Calu3 (cell line): ENCODE data around the gene RPRD1B. TPM values are rescaled to one million over a fixed set of nuclear protein-coding genes. Genes with fewer than 3 reads are reported as not detected.

Experiments
- BruUV-seq: library from RNA; stranded (reverse); fragments of 400-500 nt; replicated peaks from 2 replicates; lab custom pipeline; 2021; lab: Mats Ljungman, UMichigan
- CTCF ChIA-PET: fragments of 300-600 bp; sonication (Branson Sonifier 250); formaldehyde crosslinking; loops from one replicate; lab custom pipeline; 2022; ENCODE audit warnings: antibody characterized with exemption; lab: Charles Lee
- DNase-seq: peaks from one replicate; pipeline ENCODE4 v3.0.0; 2022
- H3K27ac Mint-ChIP-seq: one replicate; pipeline ENCODE4 v1.8.0; 2022; ENCODE audit warnings: mixed read lengths; ENCODE audit not compliant: unreplicated experiment
- H3K27me3 Mint-ChIP-seq: one replicate; pipeline ENCODE4 v1.8.0; 2022; ENCODE audit warnings: mixed read lengths; ENCODE audit not compliant: unreplicated experiment
- H3K36me3 Mint-ChIP-seq: one replicate; pipeline ENCODE4 v1.8.0; 2022; ENCODE audit warnings: mild to moderate bottlenecking, moderate library complexity, mixed read lengths; ENCODE audit not compliant: insufficient read depth, unreplicated experiment
- H3K4me1 Mint-ChIP-seq: one replicate; pipeline ENCODE4 v1.8.0; 2022; ENCODE audit warnings: mild to moderate bottlenecking, low read depth, mixed read lengths; ENCODE audit not compliant: unreplicated experiment
- H3K4me3 Mint-ChIP-seq: one replicate; pipeline ENCODE4 v1.8.0; 2022; ENCODE audit warnings: mild to moderate bottlenecking, low read depth, moderate library complexity, mixed read lengths; ENCODE audit not compliant: unreplicated experiment
- H3K9me3 Mint-ChIP-seq: one replicate; pipeline ENCODE4 v1.8.0; 2022; ENCODE audit warnings: low read depth, mixed read lengths; ENCODE audit not compliant: unreplicated experiment
- CTCF ChIP-seq: fragments of 200-600 bp; IDR thresholded peaks from one replicate; pipeline ENCODE4 v1.8.0; 2022; ENCODE audit warnings: antibody characterized with exemption; ENCODE audit not compliant: unreplicated experiment
- intact Hi-C: fragments of 100-400 bp; cut with micrococcal nuclease; formaldehyde crosslinking; loops from one replicate; pipeline ENCODE4 v1.10.0; 2022; ENCODE audit not compliant: unreplicated experiment
- total RNA-seq: library from RNA; stranded (reverse); gene quantifications from 2 replicates; pipeline ENCODE4 v1.2.3, GENCODE V29; 2022

RPRD1B gene
- total RNA-seq, 1 experiment from 2014 or later, result 53.5 TPM

GRCh38 chr20:38052870-38053269 is 19.3 kb downstream of the RPRD1B start:
- peaks cover 15% of the 10 kb centered on the region for H3K4me1 Mint-ChIP-seq
- H3K4me3 Mint-ChIP-seq, result no peak overlapping the region
- BruUV-seq, result no TSS peak
- H3K36me3 Mint-ChIP-seq, result peaks cover 12% of the 10 kb centered on the region
- DNase-seq, result no peak
- H3K27me3 Mint-ChIP-seq, result no peaks in the 10 kb centered on the region
- CTCF ChIA-PET, result interaction anchor here (0.7 to 1.9 kb wide), 2 partner anchors 21 to 168 kb away, joined by 3 to 6 read pairs; no protein-coding TSS in a partner anchor
- no peak overlapping the region for H3K27ac Mint-ChIP-seq
- no peaks in the 10 kb centered on the region for H3K9me3 Mint-ChIP-seq
- intact Hi-C loops, result loop anchor here (5.0 kb wide), 1 partner anchor 254 kb away; no protein-coding TSS in a partner anchor
- TF ChIP-seq CTCF, result no peak

DNA sequence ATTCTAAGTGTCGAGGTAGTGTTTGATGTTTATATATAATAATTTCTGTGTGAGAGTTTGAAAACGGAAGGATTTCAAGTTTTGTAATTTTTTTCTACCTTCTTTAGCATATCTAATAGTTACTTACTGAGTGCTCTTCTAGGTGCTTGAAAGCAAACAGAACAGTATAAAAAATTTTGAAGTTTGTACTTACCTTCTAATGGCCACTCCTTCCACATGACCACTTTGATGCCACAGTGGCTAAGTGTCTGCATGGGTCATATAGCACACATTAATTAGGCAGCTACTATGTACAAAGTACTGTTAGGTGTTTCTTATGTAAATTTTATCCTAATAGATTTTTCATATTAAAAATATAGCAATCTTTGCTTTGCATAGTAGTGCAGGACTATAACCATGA is 21.1 kb downstream of the RPRD1B start:
- peaks cover 11% of the 10 kb centered on the region for H3K4me1 Mint-ChIP-seq
- DNase-seq, result no peak
- H3K9me3 Mint-ChIP-seq, result no peaks in the 10 kb centered on the region
- no peak overlapping the region for H3K27ac Mint-ChIP-seq
- TF ChIP-seq CTCF, result no peak
- H3K36me3 Mint-ChIP-seq, result peaks cover 19% of the 10 kb centered on the region
- intact Hi-C loops, result loop anchor here (5.0 kb wide), 1 partner anchor 253 kb away; no protein-coding TSS in a partner anchor
- no TSS peak for BruUV-seq
- no peaks in the 10 kb centered on the region for H3K27me3 Mint-ChIP-seq
- CTCF ChIA-PET, result no interaction called here
- H3K4me3 Mint-ChIP-seq, result no peak overlapping the region

DNA sequence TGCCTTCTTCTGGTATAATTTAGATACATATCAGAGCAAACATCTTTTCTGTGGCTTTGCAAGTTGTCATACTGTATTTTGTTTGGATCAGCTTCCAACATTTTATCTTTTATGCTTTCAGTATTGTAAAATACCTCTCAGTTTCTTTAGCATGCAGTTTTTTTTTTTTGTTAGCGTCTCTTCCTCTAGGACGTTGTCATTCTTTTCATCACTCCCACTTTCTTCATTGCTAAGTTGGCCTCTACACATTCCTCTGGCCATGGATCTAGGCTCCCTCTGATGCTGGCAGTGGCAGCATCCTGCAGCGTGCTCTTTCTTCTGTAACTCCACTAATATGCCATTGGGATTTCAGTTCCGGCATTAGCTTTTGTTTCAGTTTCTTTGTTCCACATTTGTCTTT is 21.7 kb downstream of the RPRD1B start:
- Mint-ChIP-seq H3K36me3 (peaks cover 21% of the 10 kb centered on the region), H3K27me3 (no peaks in the 10 kb centered on the region), H3K4me1 (peaks cover 5% of the 10 kb centered on the region), H3K4me3 (no peak overlapping the region), H3K27ac (no peak overlapping the region), H3K9me3 (no peaks in the 10 kb centered on the region)
- no TSS peak for BruUV-seq
- intact Hi-C loops, result no loop called here
- CTCF ChIA-PET, result interaction anchor here (1.2 kb wide), 1 partner anchor 18 kb away, joined by 5 read pairs; no protein-coding TSS in a partner anchor
- TF ChIP-seq CTCF, result no peak
- no peak for DNase-seq

GRCh38 chr20:38055848-38056247 is 22.3 kb downstream of the RPRD1B start:
- no TSS peak for BruUV-seq
- intact Hi-C loops, result no loop called here
- peaks cover 18% of the 10 kb centered on the region for H3K36me3 Mint-ChIP-seq
- no peaks in the 10 kb centered on the region for H3K27me3 Mint-ChIP-seq
- H3K4me1 Mint-ChIP-seq, result no peaks in the 10 kb centered on the region
- H3K9me3 Mint-ChIP-seq, result no peaks in the 10 kb centered on the region
- H3K27ac Mint-ChIP-seq, result no peak overlapping the region
- no peak for TF ChIP-seq CTCF
- no peak overlapping the region for H3K4me3 Mint-ChIP-seq
- no peak for DNase-seq
- CTCF ChIA-PET, result interaction anchor here (1.2 kb wide), 1 partner anchor 18 kb away, joined by 5 read pairs; no protein-coding TSS in a partner anchor
